Sigmoid colon (tissue), 7 donors: Measurements from ENCODE around the gene BMP8B. TPM values are rescaled to one million over a fixed set of nuclear protein-coding genes. Genes with fewer than 3 reads are reported as not detected.
A peak's percentile ranks its signal among the peaks of the same experiment; 100 is the strongest.
"Not testable (repeated sequence)": the region's sequence is repeated elsewhere in the genome, so short reads cannot be mapped to it uniquely, and the experiment has no call there.

Source experiments
- DNase-seq: peaks from one replicate; pipeline ENCODE4 v3.0.0-alpha.2; 2019
- H3K27ac ChIP-seq, 4 donors: fragments of 200-600 bp; sonication (generic); one replicate each; pipeline ENCODE4 v1.5.1; 2016 to 2019; ENCODE audit warnings: mild to moderate bottlenecking in 1 of 4
- H3K27me3 ChIP-seq, 3 donors: fragments of 200-600 bp; sonication (generic); one replicate each; pipeline ENCODE4 v1.5.1; 2019; ENCODE audit warnings: mild to moderate bottlenecking in 1 of 3
- H3K36me3 ChIP-seq, 4 donors: fragments of 200-600 bp; sonication (generic); one replicate each; pipeline ENCODE4 v1.5.1; 2016 to 2019
- H3K4me1 ChIP-seq, 4 donors: fragments of 200-600 bp; sonication (generic); one replicate each; pipeline ENCODE4 v1.5.1; 2017 to 2019
- H3K4me3 ChIP-seq, 4 donors: fragments of 200-600 bp; sonication (generic); one replicate each; pipeline ENCODE4 v1.5.1; 2017 to 2019; ENCODE audit warnings: mild to moderate bottlenecking in 2 of 4, moderate library complexity in 1 of 4
- H3K9me3 ChIP-seq, 4 donors: fragments of 200-600 bp in 3 of 4; sonication (generic) in 3 of 4; one replicate each; pipeline versions ENCODE4 v1.5.1 to v1.6.1; 2013 to 2019
- CTCF ChIP-seq, 4 experiments: fragments of 450-650 bp in 3 of 4; fragments of 200-600 bp in 1 of 4; IDR thresholded peaks; one replicate each; pipeline ENCODE4 v1.5.1; 2016 to 2019; ENCODE audit warnings: antibody characterized with exemption in 4 of 4, mild to moderate bottlenecking in 3 of 4, moderate library complexity in 2 of 4
- EP300 ChIP-seq, 4 donors: sonication (generic); formaldehyde crosslinking; IDR thresholded peaks; one replicate each; pipeline ENCODE4 v1.6.1; 2017; ENCODE audit warnings: antibody characterized with exemption in 4 of 4
- POLR2A ChIP-seq, 2 donors: fragments of 450-650 bp; IDR thresholded peaks; one replicate each; pipeline ENCODE4 v1.6.1; 2016; ENCODE audit warnings: antibody characterized with exemption in 2 of 2, mild to moderate bottlenecking in 2 of 2, moderate library complexity in 2 of 2
- POLR2AphosphoS5 ChIP-seq, 4 donors: sonication (generic); formaldehyde crosslinking; IDR thresholded peaks; one replicate each; pipeline ENCODE4 v1.6.1; 2017; ENCODE audit warnings: antibody characterized with exemption in 4 of 4
- WGBS, 2 donors: extraction: QIAGEN DNeasy Blood & Tissue Kit; methylation state at CpG; one replicate each; pipeline ENCODE4 v1.1.7; 2013; 5-methylcytosine and 5-hydroxymethylcytosine counted together
- intact Hi-C: fragments of 100-400 bp; cut with DNase I; formaldehyde crosslinking; loops from one replicate; pipeline ENCODE4 v1.15.1; 2023
- polyA plus RNA-seq, 3 donors: library from polyadenylated mRNA; stranded (reverse); fragments of 200-250 nt; gene quantifications; one replicate each; pipeline ENCODE4 v1.2.3, GENCODE V29; 2013
- total RNA-seq, 4 donors: library from RNA; depleted of rRNA; stranded (reverse); fragments of >200 nt; gene quantifications; one replicate each; pipeline ENCODE4 v1.1.0, GENCODE V29; 2016
- donor health status: healthy with polysubstance abuse.
- donor health status: Bipolar disorder and iron deficiency.
- donor health status: healthy.

Gene BMP8B
- total and polyA plus RNA-seq, 7 donors, result 0.16 to 4.6 (median 2.1) TPM

- Histone ChIP-seq H3K27ac (no peak overlapping the region), H3K4me3 (no peak overlapping the region), H3K4me1 (peaks cover 0 to 9% (median 4%) of the 10 kb centered on the region in 4 donors), H3K27me3 (no peaks in the 10 kb centered on the region), H3K36me3 (no peaks in the 10 kb centered on the region), H3K9me3 (no peaks in the 10 kb centered on the region)
- peak; percentile 18 for DNase-seq
- intact Hi-C loops, result no loop called here
- TF ChIP-seq CTCF (IDR thresholded peaks at IDR 0.05) (no peak), POLR2A (IDR thresholded peaks at IDR 0.05) (no peak), EP300 (IDR thresholded peaks at IDR 0.05) (no peak), POLR2AphosphoS5 (IDR thresholded peaks at IDR 0.05) (no peak)
- WGBS, 2 donors, result 65 to 71% methylated on average over 3 of the region's 3 CpGs
These were observed 11.8 kb upstream of the BMP8B start for GRCh38 chr1:39800471-39800835.

- H3K36me3 ChIP-seq, result no peaks in the 10 kb centered on the region
- TF ChIP-seq POLR2AphosphoS5 (IDR thresholded peaks at IDR 0.05), result no peak
- peak; percentile 20 to 72 (median 61) for TF ChIP-seq CTCF (IDR thresholded peaks at IDR 0.05)
- intact Hi-C loops, result no loop called here
- 2 to 7% methylated on average over 8 of the region's 8 CpGs for WGBS, 2 donors
- peaks cover 0 to 9% (median 4%) of the 10 kb centered on the region in 4 donors for H3K4me1 ChIP-seq
- H3K4me3 ChIP-seq, result no peak overlapping the region
- no peak overlapping the region for H3K27ac ChIP-seq
- H3K27me3 ChIP-seq, result no peaks in the 10 kb centered on the region
- DNase-seq, result peak; percentile 72
- no peaks in the 10 kb centered on the region for H3K9me3 ChIP-seq
These were observed 11.3 kb upstream of the BMP8B start for GRCh38 chr1:39799770-39800470.

GRCh38 chr1:39798859-39799769 lies 10.4 kb upstream of the BMP8B start:
- H3K4me3 ChIP-seq, H3K27ac ChIP-seq, H3K9me3 ChIP-seq, H3K36me3 ChIP-seq, H3K27me3 ChIP-seq, H3K4me1 ChIP-seq, intact Hi-C loops: not testable (repeated sequence)
- peak; percentile 81 for DNase-seq
- 31 to 43% methylated on average over 22 to 23 of the region's 26 CpGs for WGBS, 2 donors

GRCh38 chr1:39795651-39796050 lies 7.0 kb upstream of the BMP8B start:
- no peaks in the 10 kb centered on the region for H3K36me3 ChIP-seq
- TF ChIP-seq EP300 (IDR thresholded peaks at IDR 0.05) (no peak), POLR2A (IDR thresholded peaks at IDR 0.05) (no peak), CTCF (IDR thresholded peaks at IDR 0.05) (no peak), POLR2AphosphoS5 (IDR thresholded peaks at IDR 0.05) (no peak)
- H3K9me3 ChIP-seq, result no peaks in the 10 kb centered on the region
- H3K4me1 ChIP-seq, result peaks cover 0 to 9% (median 4%) of the 10 kb centered on the region in 4 donors
- H3K27me3 ChIP-seq, result peaks cover 0 to 7% (median 0%) of the 10 kb centered on the region in 3 donors
- no peak overlapping the region for H3K27ac ChIP-seq
- intact Hi-C loops, result no loop called here
- 2 to 52% methylated on average over 1 of the region's 1 CpG for WGBS, 2 donors
- peak; percentile 14 for DNase-seq
- no peak overlapping the region for H3K4me3 ChIP-seq

GRCh38 chr1:39791838-39792237 lies 3.2 kb upstream of the BMP8B start:
- Histone ChIP-seq H3K36me3 (no peaks in the 10 kb centered on the region), H3K9me3 (no peaks in the 10 kb centered on the region), H3K4me1 (peaks cover 0 to 11% (median 7%) of the 10 kb centered on the region in 4 donors), H3K4me3 (no peak overlapping the region), H3K27me3 (peaks cover 22 to 39% (median 22%) of the 10 kb centered on the region in 3 donors), H3K27ac (no peak overlapping the region)
- TF ChIP-seq CTCF (IDR thresholded peaks at IDR 0.05) (no peak), POLR2A (IDR thresholded peaks at IDR 0.05) (no peak), POLR2AphosphoS5 (IDR thresholded peaks at IDR 0.05) (no peak), EP300 (IDR thresholded peaks at IDR 0.05) (no peak)
- intact Hi-C loops, result no loop called here
- WGBS, 2 donors, result 96 to 99% methylated on average over 2 of the region's 2 CpGs
- DNase-seq, result no peak
